ENCODE measurements around the gene TEX51.

DNA sequence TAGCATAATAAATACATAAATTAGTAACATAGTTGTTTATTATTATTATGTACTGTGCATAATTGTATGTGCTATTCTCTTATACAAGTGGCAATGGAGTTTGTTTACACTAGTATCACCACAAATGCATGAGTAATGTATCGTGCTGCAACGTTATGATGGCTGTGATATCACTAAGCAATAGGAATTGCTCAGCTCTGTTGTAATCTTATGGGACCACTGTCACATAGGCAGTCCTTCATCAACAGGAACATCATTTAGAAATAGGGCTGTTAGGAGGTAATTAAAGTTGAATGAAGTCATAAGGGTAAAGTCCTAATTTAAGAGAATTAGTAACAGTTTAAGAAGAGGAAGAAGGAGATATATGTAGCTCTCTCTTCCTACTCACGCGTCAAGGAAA lies 33.8 kb downstream of the TEX51 start:
- TF ChIP-seq, protein P1, sequence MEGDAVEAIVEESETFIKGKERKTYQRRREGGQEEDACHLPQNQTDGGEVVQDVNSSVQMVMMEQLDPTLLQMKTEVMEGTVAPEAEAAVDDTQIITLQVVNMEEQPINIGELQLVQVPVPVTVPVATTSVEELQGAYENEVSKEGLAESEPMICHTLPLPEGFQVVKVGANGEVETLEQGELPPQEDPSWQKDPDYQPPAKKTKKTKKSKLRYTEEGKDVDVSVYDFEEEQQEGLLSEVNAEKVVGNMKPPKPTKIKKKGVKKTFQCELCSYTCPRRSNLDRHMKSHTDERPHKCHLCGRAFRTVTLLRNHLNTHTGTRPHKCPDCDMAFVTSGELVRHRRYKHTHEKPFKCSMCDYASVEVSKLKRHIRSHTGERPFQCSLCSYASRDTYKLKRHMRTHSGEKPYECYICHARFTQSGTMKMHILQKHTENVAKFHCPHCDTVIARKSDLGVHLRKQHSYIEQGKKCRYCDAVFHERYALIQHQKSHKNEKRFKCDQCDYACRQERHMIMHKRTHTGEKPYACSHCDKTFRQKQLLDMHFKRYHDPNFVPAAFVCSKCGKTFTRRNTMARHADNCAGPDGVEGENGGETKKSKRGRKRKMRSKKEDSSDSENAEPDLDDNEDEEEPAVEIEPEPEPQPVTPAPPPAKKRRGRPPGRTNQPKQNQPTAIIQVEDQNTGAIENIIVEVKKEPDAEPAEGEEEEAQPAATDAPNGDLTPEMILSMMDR (IDR thresholded peaks at IDR 0.05): no peak
- TF ChIP-seq POLR2A (IDR thresholded peaks at IDR 0.05): no peak

All from heart left ventricle (tissue), 13 donors.